Activated naive CD4-positive, alpha-beta T cell (primary cell): ENCODE results near the gene MBNL2.

Experiments used
- DNase-seq, 4 experiments: peaks; one replicate each; lab custom pipeline; 2025; lab: John Stamatoyannopoulos, UW

Gene MBNL2

GRCh38 chr13:97327506-97328221 is 105.5 kb downstream of the MBNL2 start:
- no peak for DNase-seq

- DNase-seq, result no peak
These were observed 106.2 kb downstream of the MBNL2 start for GRCh38 chr13:97328222-97328790.

GRCh38 chr13:97329331-97329730 is 107.2 kb downstream of the MBNL2 start:
- DNase-seq, result no peak

GRCh38 chr13:97330448-97330847 is 108.3 kb downstream of the MBNL2 start:
- no peak for DNase-seq

GRCh38 chr13:97332742-97333141 is 110.6 kb downstream of the MBNL2 start:
- no peak for DNase-seq

GRCh38 chr13:97333983-97334382 is 111.8 kb downstream of the MBNL2 start:
- no peak for DNase-seq

GRCh38 chr13:97334690-97335089 is 112.6 kb downstream of the MBNL2 start:
- no peak for DNase-seq

- DNase-seq, result no peak
These were observed 113.5 kb downstream of the MBNL2 start for GRCh38 chr13:97335488-97336134.

GRCh38 chr13:97337985-97338499 is 115.9 kb downstream of the MBNL2 start:
- DNase-seq, result no peak

GRCh38 chr13:97338571-97338970 is 116.4 kb downstream of the MBNL2 start:
- DNase-seq, result no peak

- DNase-seq, result no peak
These were observed 117.2 kb downstream of the MBNL2 start for GRCh38 chr13:97339019-97339987.

GRCh38 chr13:97339988-97340749 is 118.0 kb downstream of the MBNL2 start:
- no peak for DNase-seq

GRCh38 chr13:97341135-97341534 is 119.0 kb downstream of the MBNL2 start:
- DNase-seq, result no peak

GRCh38 chr13:97342136-97342535 is 120.0 kb downstream of the MBNL2 start:
- no peak for DNase-seq

GRCh38 chr13:97342936-97343335 is 120.8 kb downstream of the MBNL2 start:
- no peak for DNase-seq

- peak in 2 of 4 experiments; percentile 4 to 20 for DNase-seq
These were observed 122.4 kb downstream of the MBNL2 start for GRCh38 chr13:97344265-97345175.

GRCh38 chr13:97346097-97346496 is 124.0 kb downstream of the MBNL2 start:
- no peak for DNase-seq

GRCh38 chr13:97346561-97347254 is 124.6 kb downstream of the MBNL2 start:
- no peak for DNase-seq

GRCh38 chr13:97347255-97347932 is 125.3 kb downstream of the MBNL2 start:
- DNase-seq, result no peak
